Esophagus muscularis mucosa (tissue), 3 donors: Measurements from ENCODE around the gene LACRT.

Experiments used
- CTCF ChIP-seq, 3 experiments: fragments of 200-600 bp in 2 of 3; fragments of 450-650 bp in 1 of 3; sonication (generic) in 2 of 3; IDR thresholded peaks; one replicate each; pipeline ENCODE4 v1.5.1; 2017 to 2019; ENCODE audit warnings: antibody characterized with exemption in 3 of 3, mild to moderate bottlenecking in 2 of 3, moderate library complexity in 1 of 3
- POLR2A ChIP-seq: fragments of 450-650 bp; IDR thresholded peaks from one replicate; pipeline ENCODE4 v1.6.1; 2017; ENCODE audit warnings: antibody characterized with exemption, moderate library complexity, mild to moderate bottlenecking, low read depth

GRCh38 chr12:54631988-54632728 lies 2.5 kb downstream of the LACRT start:
- TF ChIP-seq CTCF (IDR thresholded peaks at IDR 0.05) (no peak), POLR2A (no peak)
